Endothelial cell of umbilical vein (primary cell): Measurements from ENCODE around the gene B3GALT5. TPM values are rescaled to one million over a fixed set of nuclear protein-coding genes. Genes with fewer than 3 reads are reported as not detected.

Experiments
- BruUV-seq: library from RNA; stranded (reverse); fragments of 400-500 nt; replicated peaks from 2 replicates; lab custom pipeline; 2021; lab: Mats Ljungman, UMichigan
- CTCF ChIA-PET: fragments of 300-600, 350-600 bp; sonication (Branson Sonifier 250); formaldehyde crosslinking; loops from one replicate; lab custom pipeline; 2021; ENCODE audit warnings: antibody characterized with exemption, inconsistent platforms; lab: Charles Lee
- POLR2A ChIA-PET: fragments of 300-600, 350-600 bp; sonication (Branson Sonifier 250); formaldehyde crosslinking; loops from one replicate; lab custom pipeline; 2021; ENCODE audit warnings: antibody characterized with exemption, inconsistent platforms; lab: Charles Lee
- DNase-seq: peaks from one replicate; pipeline ENCODE4 v3.0.0-alpha.2; 2011; ENCODE audit warnings: low read depth, low spot score
- FAIRE-seq: peaks from 2 replicates; lab custom pipeline; 2011; peaks lifted over from hg19 to GRCh38; lab: Jason Lieb, UNC
- H2AFZ ChIP-seq: 2 replicates; pipeline ENCODE4 v1.6.0; 2012; ENCODE audit warnings: low read depth, low read length, control low read depth, inconsistent platforms
- H3K27ac ChIP-seq: 2 replicates; pipeline ENCODE4 v1.5.1; 2011; ENCODE audit warnings: low read depth, mild to moderate bottlenecking, control low read depth, low read length, moderate library complexity; ENCODE audit not compliant: insufficient read depth
- H3K27me3 ChIP-seq, 2 experiments: 2 replicates each; pipeline versions ENCODE4 v1.6.0 to v1.6.1; 2011; ENCODE audit warnings: low read length in 2 of 2, mixed read lengths in 1 of 2; ENCODE audit not compliant: control insufficient read depth in 2 of 2, insufficient read depth in 2 of 2
- H3K36me3 ChIP-seq, 2 experiments: 2 replicates in 1 of 2; 3 replicates in 1 of 2; pipeline ENCODE4 v1.5.1; 2011; ENCODE audit warnings: low read length in 2 of 2, mild to moderate bottlenecking in 1 of 2, moderate library complexity in 1 of 2; ENCODE audit not compliant: control insufficient read depth in 2 of 2, insufficient read depth in 2 of 2; ENCODE audit errors: extremely low read depth in 1 of 2
- H3K4me1 ChIP-seq: 3 replicates; pipeline ENCODE4 v1.5.1; 2011; ENCODE audit warnings: mild to moderate bottlenecking, low read length; ENCODE audit not compliant: control insufficient read depth, insufficient read depth; ENCODE audit errors: extremely low read depth
- H3K4me2 ChIP-seq: 2 replicates; pipeline ENCODE4 v1.6.1; 2011; ENCODE audit warnings: low read length, control low read depth, mixed read lengths; ENCODE audit not compliant: insufficient read depth
- H3K4me3 ChIP-seq, 3 experiments: fragments of 200-600 bp in 1 of 3; sonication (generic), shearing (Covaris generic) in 1 of 3; replicated peaks in 1 of 3; 2 replicates each; pipeline ENCODE4 v1.5.1; 2011 to 2016; ENCODE audit warnings: control low read depth in 3 of 3, low read length in 3 of 3, mild to moderate bottlenecking in 2 of 3, inconsistent platforms in 1 of 3, low read depth in 1 of 3, moderate library complexity in 1 of 3; ENCODE audit not compliant: insufficient read depth in 1 of 3
- H3K79me2 ChIP-seq: 2 replicates; pipeline ENCODE4 v1.6.0; 2012; ENCODE audit warnings: low read length, inconsistent platforms; ENCODE audit not compliant: control insufficient read depth, insufficient read depth
- H3K9ac ChIP-seq: replicated peaks from 2 replicates; pipeline ENCODE3; 2011; ENCODE audit warnings: low read length, control low read depth; ENCODE audit not compliant: insufficient read depth; ENCODE audit errors: extremely low read depth
- H3K9me1 ChIP-seq: replicated peaks from 3 replicates; pipeline ENCODE4 v1.6.0; 2011; ENCODE audit warnings: mild to moderate bottlenecking, low read length; ENCODE audit not compliant: control insufficient read depth, insufficient read depth; ENCODE audit errors: extremely low read depth
- H3K9me3 ChIP-seq: replicated peaks from 2 replicates; pipeline ENCODE4 v1.5.1; 2012; ENCODE audit warnings: low read length, inconsistent platforms; ENCODE audit not compliant: control insufficient read depth, insufficient read depth
- H4K20me1 ChIP-seq: replicated peaks from 2 replicates; pipeline ENCODE3; 2011; ENCODE audit warnings: mild to moderate bottlenecking, low read length; ENCODE audit not compliant: control insufficient read depth, insufficient read depth; ENCODE audit errors: extremely low read depth
- CTCF ChIP-seq, 2 donors: IDR thresholded peaks; 1 replicate in 1 of 2; 2 replicates in 1 of 2; pipeline ENCODE4 v1.5.1; 2011; ENCODE audit warnings: low read length in 2 of 2, mild to moderate bottlenecking in 2 of 2, moderate library complexity in 2 of 2, control low read depth in 1 of 2, inconsistent platforms in 1 of 2, low read depth in 1 of 2; ENCODE audit not compliant: insufficient read depth in 1 of 2; ENCODE audit errors: extremely low read depth in 1 of 2
- EZH2 ChIP-seq: IDR thresholded peaks from 2 replicates; pipeline ENCODE4 v1.6.1; 2012; ENCODE audit warnings: borderline replicate concordance, low read depth, mild to moderate bottlenecking, moderate library complexity, low read length, inconsistent platforms; ENCODE audit not compliant: severe bottlenecking
- FOS ChIP-seq: IDR thresholded peaks from 2 replicates; pipeline ENCODE4 v1.6.1; 2011; ENCODE audit warnings: mild to moderate bottlenecking, low read length, moderate library complexity, borderline replicate concordance; ENCODE audit not compliant: insufficient read depth
- GATA2 ChIP-seq: IDR thresholded peaks from 2 replicates; pipeline ENCODE4 v1.7.0; 2011; ENCODE audit warnings: low read depth, mild to moderate bottlenecking, moderate library complexity, mixed read lengths, low read length; ENCODE audit not compliant: insufficient read length, insufficient read depth
- JUN ChIP-seq: IDR thresholded peaks from 2 replicates; pipeline ENCODE4 v1.6.1; 2011; ENCODE audit warnings: borderline replicate concordance, low read depth; ENCODE audit not compliant: insufficient read length, insufficient read depth
- MAX ChIP-seq: IDR thresholded peaks from 2 replicates; pipeline ENCODE4 v1.6.1; 2011; ENCODE audit not compliant: insufficient read depth, insufficient read length
- MYC ChIP-seq: IDR thresholded peaks from one replicate; pipeline ENCODE4 v1.6.1; 2011; ENCODE audit warnings: mild to moderate bottlenecking, low read depth, low read length
- POLR2A ChIP-seq: IDR thresholded peaks from 2 replicates; pipeline ENCODE4 v1.6.1; 2012; ENCODE audit warnings: low read depth, mild to moderate bottlenecking, control low read depth, low read length
- POLR2AphosphoS5 ChIP-seq: IDR thresholded peaks from 2 replicates; pipeline ENCODE4 v1.6.1; 2012; ENCODE audit warnings: low read depth, mild to moderate bottlenecking, control low read depth, low read length, moderate library complexity; ENCODE audit not compliant: insufficient read depth
- dilution Hi-C: fragments of 300-500 bp; cut with MboI; formaldehyde crosslinking; loops from one replicate; pipeline ENCODE4 v1.15.0; 2019; ENCODE audit warnings: low sequenced_read_pairs; ENCODE audit not compliant: extremely low pct_ligation_motif_present
- intact Hi-C: fragments of 100-400 bp; cut with micrococcal nuclease; formaldehyde crosslinking; loops from one replicate; pipeline ENCODE4 v1.10.0; 2022
- polyA plus RNA-seq, 4 experiments: library from polyadenylated mRNA; depleted of rRNA in 3 of 4; stranded (reverse) in 3 of 4; unstranded in 1 of 4; fragments of >200 nt; gene quantifications; 2 replicates each; pipeline versions ENCODE4 v1.2.1 to v1.2.3, GENCODE V29; 2011 to 2012; ENCODE audit warnings: missing spikeins in 1 of 4
- total RNA-seq: library from RNA; stranded (reverse); gene quantifications from 2 replicates; pipeline ENCODE4 v1.2.3, GENCODE V29; 2021

The B3GALT5 gene
- total and polyA plus RNA-seq, 2 donors (not counting 3 experiments of a cell fraction or from before 2014, with no cell fraction given), result 0.04 TPM; not detected in 1

GRCh38 chr21:39645331-39645730 is 32.6 kb downstream of the B3GALT5 start:
- H3K9me1 ChIP-seq, result no peaks in the 10 kb centered on the region
- H3K36me3 ChIP-seq, result no peaks in the 10 kb centered on the region
- no peak overlapping the region for H2AFZ ChIP-seq
- no TSS peak for BruUV-seq
- ChIA-PET CTCF (no interaction called here), POLR2A (no interaction called here)
- intact Hi-C loops, result loop anchor here (10.0 kb wide), 1 partner anchor 69 kb away; no protein-coding TSS in a partner anchor
- FAIRE-seq (no peak), DNase-seq (no peak)
- H3K9me3 ChIP-seq, result no peaks in the 10 kb centered on the region
- H3K4me1 ChIP-seq, result peaks cover 7% of the 10 kb centered on the region
- no peaks in the 10 kb centered on the region for H3K27me3 ChIP-seq
- no peaks in the 10 kb centered on the region for H4K20me1 ChIP-seq
- no peak overlapping the region for H3K9ac ChIP-seq
- H3K79me2 ChIP-seq, result no peaks in the 10 kb centered on the region
- dilution Hi-C loops, result no loop called here
- TF ChIP-seq CTCF (IDR thresholded peaks at IDR 0.05; ENCODE audit: extremely low read depth in 1 of 2, insufficient read depth in 1 of 2, low read depth in 1 of 2, low read length in 2 of 2) (no peak), GATA2 (no peak), POLR2A (no peak), JUN (no peak), FOS (no peak), POLR2AphosphoS5 (no peak), EZH2 (no peak), MYC (no peak), MAX (no peak)
- no peak overlapping the region for H3K27ac ChIP-seq
- no peak overlapping the region for H3K4me2 ChIP-seq
- no peak overlapping the region for H3K4me3 ChIP-seq
